CD14-positive monocyte (primary cell): Measurements from ENCODE around the gene SGMS1. TPM values are rescaled to one million over a fixed set of nuclear protein-coding genes. Genes with fewer than 3 reads are reported as not detected.

ENCODE experiments used
- DNase-seq, 3 donors: peaks; one replicate each; pipeline ENCODE4 v3.0.0-alpha.2; 2011 to 2022
- H2AFZ ChIP-seq: 2 replicates; pipeline ENCODE4 v1.6.0; 2012; ENCODE audit warnings: mild to moderate bottlenecking, low read depth, low read length, inconsistent platforms; ENCODE audit not compliant: insufficient read depth, poor library complexity, severe bottlenecking
- H3K27ac ChIP-seq, 2 donors: 1 replicate in 1 of 2; 2 replicates in 1 of 2; pipeline ENCODE4 v1.5.1; 2012 to 2013; ENCODE audit warnings: low read length in 2 of 2, control low read depth in 1 of 2, inconsistent platforms in 1 of 2, low read depth in 1 of 2, mild to moderate bottlenecking in 1 of 2
- H3K27me3 ChIP-seq, 2 donors: one replicate each; pipeline versions ENCODE4 v1.6.0 to v1.6.1; 2011 to 2013; ENCODE audit warnings: low read length in 2 of 2; ENCODE audit not compliant: control insufficient read depth in 2 of 2, insufficient read depth in 2 of 2
- H3K36me3 ChIP-seq, 2 donors: replicated peaks in 1 of 2; 1 replicate in 1 of 2; 2 replicates in 1 of 2; pipeline versions ENCODE4 v1.5.1 to v1.6.1; 2012 to 2013; ENCODE audit warnings: low read length in 2 of 2, control low read depth in 1 of 2, inconsistent platforms in 1 of 2, mild to moderate bottlenecking in 1 of 2; ENCODE audit not compliant: insufficient read depth in 2 of 2, control insufficient read depth in 1 of 2
- H3K4me1 ChIP-seq, 2 donors: 1 replicate in 1 of 2; 2 replicates in 1 of 2; pipeline versions ENCODE4 v1.5.1 to v1.6.1; 2012 to 2013; ENCODE audit warnings: low read length in 2 of 2, control low read depth in 1 of 2, inconsistent platforms in 1 of 2, mild to moderate bottlenecking in 1 of 2, moderate library complexity in 1 of 2; ENCODE audit not compliant: insufficient read depth in 2 of 2, control insufficient read depth in 1 of 2
- H3K4me2 ChIP-seq: replicated peaks from 2 replicates; pipeline ENCODE3; 2012; ENCODE audit warnings: low read length, moderate library complexity, mild to moderate bottlenecking; ENCODE audit not compliant: poor library complexity, severe bottlenecking; ENCODE audit errors: extremely low read depth
- H3K4me3 ChIP-seq, 3 experiments: fragments of 200-600 bp in 1 of 3; sonication (generic) in 1 of 3; replicated peaks in 1 of 3; 1 replicate in 2 of 3; 2 replicates in 1 of 3; pipeline ENCODE4 v1.5.1; 2011 to 2013; ENCODE audit warnings: low read length in 3 of 3, mild to moderate bottlenecking in 3 of 3, control low read depth in 2 of 3, low read depth in 2 of 3, inconsistent platforms in 1 of 3, moderate library complexity in 1 of 3
- H3K79me2 ChIP-seq: 2 replicates; pipeline ENCODE4 v1.6.0; 2012; ENCODE audit warnings: mild to moderate bottlenecking, control low read depth, inconsistent platforms, low read length, moderate library complexity; ENCODE audit not compliant: insufficient read depth
- H3K9ac ChIP-seq: 2 replicates; pipeline ENCODE4 v1.6.0; 2017; ENCODE audit warnings: low read length, mild to moderate bottlenecking; ENCODE audit not compliant: insufficient read depth, poor library complexity, severe bottlenecking
- H3K9me3 ChIP-seq, 2 donors: replicated peaks in 1 of 2; 1 replicate in 1 of 2; 2 replicates in 1 of 2; pipeline versions ENCODE4 v1.5.1 to v1.6.1; 2012 to 2013; ENCODE audit warnings: low read length in 2 of 2, control low read depth in 1 of 2; ENCODE audit not compliant: control insufficient read depth in 1 of 2, insufficient read depth in 1 of 2
- H4K20me1 ChIP-seq: 2 replicates; pipeline ENCODE4 v1.6.0; 2012; ENCODE audit warnings: mild to moderate bottlenecking, low read length, control low read depth, moderate library complexity; ENCODE audit not compliant: insufficient read depth
- H3K27ac Mint-ChIP-seq, 7 donors: one replicate each; pipeline ENCODE4 v1.8.0; 2020; ENCODE audit warnings: mild to moderate bottlenecking in 7 of 7, mixed read lengths in 7 of 7, moderate library complexity in 6 of 7, inconsistent platforms in 2 of 7
- H3K27me3 Mint-ChIP-seq, 3 donors: one replicate each; pipeline ENCODE4 v1.8.0; 2021 to 2022; ENCODE audit warnings: low read depth in 3 of 3, mild to moderate bottlenecking in 3 of 3, mixed read lengths in 3 of 3, moderate library complexity in 3 of 3, inconsistent platforms in 1 of 3
- H3K36me3 Mint-ChIP-seq, 2 donors: one replicate each; pipeline ENCODE4 v1.8.0; 2020; ENCODE audit warnings: mixed read lengths in 2 of 2, inconsistent platforms in 1 of 2, mild to moderate bottlenecking in 1 of 2
- H3K4me1 Mint-ChIP-seq: one replicate; pipeline ENCODE4 v1.8.0; 2020; ENCODE audit warnings: mild to moderate bottlenecking, mixed read lengths
- H3K4me3 Mint-ChIP-seq, 2 donors: one replicate each; pipeline ENCODE4 v1.8.0; 2020; ENCODE audit warnings: mild to moderate bottlenecking in 2 of 2, mixed read lengths in 2 of 2, moderate library complexity in 1 of 2
- H3K9me3 Mint-ChIP-seq, 7 donors: one replicate each; pipeline ENCODE4 v1.8.0; 2020 to 2022; ENCODE audit warnings: mixed read lengths in 7 of 7, mild to moderate bottlenecking in 6 of 7, moderate library complexity in 6 of 7, inconsistent platforms in 2 of 7
- WGBS: methylation state at CpG from one replicate; pipeline ENCODE4 v1.1.5; 2013; ENCODE audit warnings: missing lambda C conversion rate; ENCODE audit not compliant: insufficient coverage; 5-methylcytosine and 5-hydroxymethylcytosine counted together
- intact Hi-C, 2 donors: fragments of 100-400 bp; cut with micrococcal nuclease; formaldehyde crosslinking; loops; one replicate each; pipeline versions ENCODE4 v1.15.0 to v1.15.1; 2023
- polyA plus RNA-seq, 3 donors: library from polyadenylated mRNA; depleted of rRNA in 1 of 3; unstranded in 2 of 3; stranded (reverse) in 1 of 3; fragments of 300-500 nt in 2 of 3; fragments of >200 nt in 1 of 3; fragmentation: Illumina TruSeq in 2 of 3; gene quantifications; 1 replicate in 2 of 3; 2 replicates in 1 of 3; pipeline ENCODE4 v1.2.3, GENCODE V29; 2012 to 2021
- TF ChIP-seq, protein P1 (sequence below): fragments of 200-600 bp; IDR thresholded peaks from one replicate; pipeline ENCODE4 v1.8.0; 2022; ENCODE audit warnings: antibody characterized with exemption, mild to moderate bottlenecking

SGMS1 gene
- polyA plus RNA-seq, 3 donors: 19.5 to 20.6 (median 20.4) TPM

DNA sequence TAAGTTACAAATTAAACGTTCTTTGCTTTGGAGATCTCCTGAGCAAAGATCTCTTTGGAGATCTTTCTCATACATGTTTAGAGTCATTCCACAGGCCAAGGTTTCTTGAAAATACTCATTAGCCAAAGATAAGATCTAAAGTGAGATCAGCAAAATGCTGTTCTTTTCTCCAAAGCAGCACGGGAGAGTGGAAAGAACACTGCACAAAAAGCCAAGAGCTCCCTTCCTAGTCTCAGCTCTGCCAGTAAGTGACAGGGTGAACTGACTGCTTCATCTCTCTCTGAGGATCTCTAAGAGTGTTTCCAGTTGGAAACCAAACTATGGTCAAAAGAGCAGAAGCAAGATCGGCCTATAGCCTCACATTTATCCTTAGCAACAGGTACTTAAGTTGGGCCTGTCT lies 204.0 kb downstream of the SGMS1 start:
- no peak overlapping the region for H3K9ac ChIP-seq
- no peak overlapping the region for H2AFZ ChIP-seq
- Mint-ChIP-seq H3K27ac (peak overlapping the region in 3 of 7 donors; percentile 7 to 43 (median 9)), H3K36me3 (peaks cover 0 to 10% of the 10 kb centered on the region in 2 donors), H3K4me1 (peaks cover 63% of the 10 kb centered on the region), H3K27me3 (no peaks in the 10 kb centered on the region), H3K4me3 (no peak overlapping the region), H3K9me3 (peaks cover 0 to 3% (median 0%) of the 10 kb centered on the region in 7 donors)
- intact Hi-C loops: loop anchor here (5.0 to 10.0 kb wide), 4 partner anchors 32 to 205 kb away; partner anchors contain the start of gene SGMS1 (in 1 of the 2)
- 85% methylated on average over 2 of the region's 3 CpGs for WGBS
- peaks cover 25% of the 10 kb centered on the region for H4K20me1 ChIP-seq
- H3K27me3 ChIP-seq: no peaks in the 10 kb centered on the region
- no peaks in the 10 kb centered on the region for H3K36me3 ChIP-seq
- no peak overlapping the region for H3K4me3 ChIP-seq
- no peak overlapping the region for H3K27ac ChIP-seq
- H3K4me2 ChIP-seq: no peak overlapping the region
- DNase-seq: no peak
- peaks cover 37% of the 10 kb centered on the region for H3K79me2 ChIP-seq
- TF ChIP-seq, protein P1, sequence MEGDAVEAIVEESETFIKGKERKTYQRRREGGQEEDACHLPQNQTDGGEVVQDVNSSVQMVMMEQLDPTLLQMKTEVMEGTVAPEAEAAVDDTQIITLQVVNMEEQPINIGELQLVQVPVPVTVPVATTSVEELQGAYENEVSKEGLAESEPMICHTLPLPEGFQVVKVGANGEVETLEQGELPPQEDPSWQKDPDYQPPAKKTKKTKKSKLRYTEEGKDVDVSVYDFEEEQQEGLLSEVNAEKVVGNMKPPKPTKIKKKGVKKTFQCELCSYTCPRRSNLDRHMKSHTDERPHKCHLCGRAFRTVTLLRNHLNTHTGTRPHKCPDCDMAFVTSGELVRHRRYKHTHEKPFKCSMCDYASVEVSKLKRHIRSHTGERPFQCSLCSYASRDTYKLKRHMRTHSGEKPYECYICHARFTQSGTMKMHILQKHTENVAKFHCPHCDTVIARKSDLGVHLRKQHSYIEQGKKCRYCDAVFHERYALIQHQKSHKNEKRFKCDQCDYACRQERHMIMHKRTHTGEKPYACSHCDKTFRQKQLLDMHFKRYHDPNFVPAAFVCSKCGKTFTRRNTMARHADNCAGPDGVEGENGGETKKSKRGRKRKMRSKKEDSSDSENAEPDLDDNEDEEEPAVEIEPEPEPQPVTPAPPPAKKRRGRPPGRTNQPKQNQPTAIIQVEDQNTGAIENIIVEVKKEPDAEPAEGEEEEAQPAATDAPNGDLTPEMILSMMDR: no peak
- peaks cover 53 to 64% of the 10 kb centered on the region in 2 donors for H3K4me1 ChIP-seq
- no peaks in the 10 kb centered on the region for H3K9me3 ChIP-seq

DNA sequence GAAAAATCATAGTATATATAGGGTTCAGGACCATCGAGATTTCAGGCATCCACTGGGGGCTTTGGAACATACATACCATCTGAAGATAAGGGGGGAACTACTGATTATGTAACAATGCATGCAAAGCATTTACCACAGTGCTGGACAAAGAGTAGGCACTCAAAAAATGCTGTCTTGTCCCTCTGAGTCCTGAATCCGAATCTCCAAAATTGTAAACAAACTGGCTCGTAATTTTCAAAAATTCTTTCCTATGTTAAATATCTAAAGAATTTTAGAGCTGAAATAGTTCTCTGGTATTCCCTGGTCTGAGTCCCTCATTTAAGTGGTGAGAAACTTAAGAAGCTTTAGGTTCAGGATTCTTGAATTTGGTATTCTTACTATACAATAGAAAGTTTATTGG lies 204.7 kb downstream of the SGMS1 start:
- H3K27ac Mint-ChIP-seq: peak overlapping the region in 2 of 7 donors; percentile 14 to 92
- Histone ChIP-seq H4K20me1 (peaks cover 32% of the 10 kb centered on the region), H3K9ac (no peak overlapping the region), H3K4me2 (no peak overlapping the region), H3K4me3 (peak overlapping the region in 1 of 3 experiments; percentile 96), H3K27ac (no peak overlapping the region), H3K27me3 (no peaks in the 10 kb centered on the region), H3K4me1 (peaks cover 53 to 64% of the 10 kb centered on the region in 2 donors), H3K79me2 (peaks cover 43% of the 10 kb centered on the region), H3K9me3 (no peaks in the 10 kb centered on the region), H2AFZ (no peak overlapping the region), H3K36me3 (no peaks in the 10 kb centered on the region)
- no peaks in the 10 kb centered on the region for H3K9me3 Mint-ChIP-seq
- peaks cover 63% of the 10 kb centered on the region for H3K4me1 Mint-ChIP-seq
- intact Hi-C loops: loop anchor here in 1 of 2 donors (5.0 to 10.0 kb wide), 2 partner anchors 52 to 206 kb away; partner anchors contain the start of gene SGMS1
- TF ChIP-seq, protein P1: no peak
- H3K4me3 Mint-ChIP-seq: no peak overlapping the region
- peaks cover 0 to 12% of the 10 kb centered on the region in 2 donors for H3K36me3 Mint-ChIP-seq
- no peak for DNase-seq
- no peaks in the 10 kb centered on the region for H3K27me3 Mint-ChIP-seq
- no CpG with 5 or more reads among the region's 3 CpGs for WGBS
